Measurements from ENCODE around the gene COL27A1. TPM values are rescaled to one million over a fixed set of nuclear protein-coding genes. Genes with fewer than 3 reads are reported as not detected.

COL27A1 gene
- total RNA-seq, 1 donor from 2014 or later: 13.6 TPM

DNA sequence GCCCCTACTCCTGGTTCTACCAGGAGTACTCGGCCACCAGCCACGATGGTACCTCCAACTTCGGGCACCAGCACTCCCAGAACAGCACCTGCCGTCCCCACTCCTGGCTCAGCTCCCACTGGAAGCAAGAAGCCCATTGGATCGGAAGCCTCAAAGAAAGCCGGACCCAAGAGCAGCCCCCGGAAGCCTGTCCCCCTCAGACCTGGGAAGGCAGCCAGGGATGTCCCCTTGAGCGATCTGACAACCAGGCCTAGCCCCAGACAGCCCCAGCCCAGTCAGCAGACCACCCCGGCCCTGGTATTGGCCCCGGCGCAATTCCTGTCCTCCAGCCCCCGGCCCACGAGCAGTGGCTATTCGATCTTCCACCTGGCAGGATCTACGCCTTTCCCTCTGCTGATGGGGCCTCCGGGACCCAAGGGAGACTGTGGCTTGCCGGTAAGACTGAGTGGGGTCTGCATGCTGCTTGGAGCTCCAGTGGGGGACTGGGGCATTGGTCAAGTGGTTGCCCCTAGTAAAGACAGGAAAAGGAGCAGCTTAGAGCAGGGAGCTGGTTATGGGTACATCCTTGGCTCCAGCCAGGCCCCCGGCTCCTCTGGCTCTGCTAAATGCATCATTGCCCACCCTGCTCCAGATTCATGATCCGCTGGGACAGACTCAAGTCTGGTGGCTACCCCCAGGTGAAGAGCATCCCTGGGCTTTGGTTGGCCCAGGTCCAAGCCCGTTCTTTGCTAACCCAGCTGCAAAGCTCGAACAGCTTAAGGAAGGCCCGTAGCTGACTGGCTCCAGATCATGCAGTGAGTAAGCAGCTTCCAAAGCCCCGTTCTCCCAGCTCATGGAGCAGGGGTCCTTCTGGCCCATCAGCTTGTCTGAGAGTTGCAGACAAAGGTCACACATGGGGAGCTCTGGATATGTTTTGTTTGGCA lies 14.0 kb downstream of the COL27A1 start:
- ATAC-seq: no peak

DNA sequence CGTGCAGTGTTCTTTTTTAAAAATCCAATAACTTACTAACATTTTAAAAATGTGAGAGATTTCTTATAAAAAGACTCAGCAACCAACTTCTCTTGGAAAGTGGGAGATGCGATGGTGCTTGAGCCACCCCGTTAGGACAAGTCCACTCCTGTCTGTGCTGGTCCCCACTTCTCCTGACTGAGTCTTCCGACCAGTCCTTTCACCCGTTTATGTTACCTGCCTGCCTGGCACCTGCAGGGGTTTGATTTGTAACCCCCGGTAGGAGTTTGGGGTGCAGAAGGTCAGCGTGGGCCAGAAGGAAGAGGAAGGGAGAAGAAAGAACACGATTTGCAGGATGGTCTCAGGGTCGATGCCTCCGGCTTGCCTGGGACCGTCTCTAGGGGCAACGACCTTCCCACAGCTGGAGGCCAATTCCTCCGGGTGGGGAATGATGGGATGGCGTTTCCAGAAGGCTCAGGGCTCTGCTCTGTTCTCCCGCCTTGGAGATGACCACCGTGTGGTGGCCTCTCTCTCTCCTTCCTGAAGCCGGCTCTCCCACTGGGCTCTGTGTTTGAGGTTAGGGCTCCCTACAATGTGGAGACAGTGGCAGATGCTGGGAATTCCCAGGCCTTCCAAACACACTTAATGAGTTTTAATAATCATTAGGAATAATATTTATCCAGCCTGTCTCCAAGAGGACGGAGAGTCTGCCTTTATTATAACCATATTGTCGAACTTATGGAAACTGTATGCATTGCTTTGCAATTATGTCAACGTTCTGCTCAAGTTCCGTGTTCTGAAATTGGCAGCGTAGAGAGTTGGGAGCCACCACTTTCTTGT lies 14.8 kb downstream of the COL27A1 start:
- no peak for ATAC-seq

DNA sequence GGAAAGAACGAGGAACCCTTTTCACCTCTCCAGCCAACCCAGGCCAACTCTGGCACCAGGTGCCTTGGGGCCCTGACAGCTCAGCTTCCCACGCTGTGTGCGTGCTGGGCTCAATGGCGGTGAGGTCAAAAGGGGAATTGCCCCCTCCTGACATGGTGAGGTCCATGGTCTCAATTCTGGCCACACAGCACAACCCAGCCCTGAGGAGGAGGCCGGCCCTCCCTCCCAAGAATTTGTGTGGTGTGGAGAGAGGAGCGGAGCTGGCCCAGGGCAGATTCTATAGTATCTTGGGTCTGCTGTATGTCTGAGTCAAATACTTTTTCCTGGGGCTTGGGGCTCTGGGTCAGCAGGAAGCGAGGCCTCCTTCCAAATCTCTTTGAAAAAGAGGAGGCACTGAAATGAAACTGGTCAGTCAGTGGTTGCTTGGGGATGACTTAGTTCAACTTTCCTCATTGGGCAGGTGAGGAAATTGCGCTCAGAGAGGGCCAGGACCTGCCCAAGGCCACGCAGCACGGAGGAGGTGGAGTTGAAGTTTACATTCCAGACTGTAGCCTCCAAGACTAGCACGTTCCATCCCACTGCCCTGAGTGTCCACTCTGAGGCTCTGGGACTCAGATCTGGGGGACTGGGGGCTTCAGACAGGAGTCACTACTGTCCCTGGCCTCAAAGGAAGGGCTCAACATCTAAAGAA lies 15.6 kb downstream of the COL27A1 start:
- no peak for ATAC-seq

DNA sequence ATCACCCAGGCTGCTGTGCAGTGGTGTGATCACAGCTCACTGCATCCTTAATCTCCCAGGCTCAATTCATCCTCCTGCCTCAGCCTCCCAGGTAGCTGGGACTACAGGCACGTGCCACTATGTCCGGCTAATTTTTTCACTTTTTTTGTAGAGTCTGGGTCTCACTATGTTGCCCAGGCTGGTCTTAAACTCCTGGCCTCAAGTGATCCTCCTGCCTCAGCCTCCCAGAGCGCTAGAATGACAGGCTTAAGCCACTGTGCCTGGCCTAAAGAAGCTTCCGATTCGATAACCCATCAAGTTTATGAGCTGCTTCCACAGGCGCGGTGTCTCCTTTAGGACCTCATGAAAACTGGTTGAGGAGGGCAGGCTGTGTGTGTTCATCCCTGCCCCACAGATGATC lies 16.2 kb downstream of the COL27A1 start:
- no peak for ATAC-seq

DNA sequence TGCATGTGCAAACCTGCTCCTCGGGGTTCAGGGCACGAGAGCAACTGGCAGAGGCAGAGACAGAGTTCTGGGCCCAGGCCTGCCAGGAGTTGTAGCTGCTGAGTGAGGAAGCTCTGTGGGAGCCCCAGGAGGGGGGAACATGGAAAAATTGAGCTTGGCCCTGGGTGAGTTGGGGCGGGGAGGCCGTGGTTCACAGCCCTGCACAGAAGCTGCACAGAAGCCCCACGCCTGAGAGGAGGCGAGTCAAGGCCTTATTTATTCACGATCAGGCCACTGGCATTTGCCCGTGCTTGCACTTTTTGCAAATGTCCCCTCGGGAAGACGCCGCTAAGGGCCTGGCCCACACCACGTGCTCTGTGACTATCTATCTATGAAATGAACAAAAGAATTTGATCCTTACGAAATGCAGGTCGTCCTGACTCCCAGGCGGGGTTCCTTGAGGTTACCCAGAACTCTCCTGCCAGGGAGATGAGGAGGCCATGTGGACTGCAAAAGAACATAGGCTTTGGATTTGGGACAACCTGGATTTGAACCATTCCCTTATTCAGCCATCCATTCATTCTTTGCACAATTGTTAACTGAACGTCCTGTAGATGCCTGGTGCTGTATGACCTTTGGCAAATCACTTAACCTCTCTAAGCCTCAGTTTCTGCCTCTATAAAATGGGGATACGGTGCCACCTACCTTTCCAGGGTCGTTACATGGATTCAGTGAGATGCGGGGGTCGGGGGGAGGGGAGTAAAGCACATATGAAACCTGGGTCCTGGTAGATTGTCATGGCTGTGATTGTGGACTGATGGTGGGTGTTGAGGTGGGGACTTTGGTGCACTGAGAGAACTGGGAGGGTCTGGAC lies 17.9 kb downstream of the COL27A1 start:
- peak; percentile 81 for ATAC-seq

DNA sequence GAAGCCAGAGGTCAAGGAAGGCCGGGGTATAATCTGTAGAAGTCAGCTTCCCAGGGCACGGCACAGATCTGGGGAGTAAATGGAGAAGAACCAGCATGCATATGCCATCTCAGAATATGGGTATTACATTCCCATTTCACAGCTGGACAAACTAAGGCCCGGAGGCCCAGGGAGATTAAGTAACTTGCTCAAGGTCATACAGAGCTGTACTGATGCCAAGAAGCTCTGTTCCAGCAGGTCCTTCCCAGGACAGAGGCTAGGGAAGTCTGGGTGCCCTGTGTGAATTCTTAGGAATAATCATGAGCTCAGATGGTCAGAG lies 19.2 kb downstream of the COL27A1 start:
- ATAC-seq: no peak

DNA sequence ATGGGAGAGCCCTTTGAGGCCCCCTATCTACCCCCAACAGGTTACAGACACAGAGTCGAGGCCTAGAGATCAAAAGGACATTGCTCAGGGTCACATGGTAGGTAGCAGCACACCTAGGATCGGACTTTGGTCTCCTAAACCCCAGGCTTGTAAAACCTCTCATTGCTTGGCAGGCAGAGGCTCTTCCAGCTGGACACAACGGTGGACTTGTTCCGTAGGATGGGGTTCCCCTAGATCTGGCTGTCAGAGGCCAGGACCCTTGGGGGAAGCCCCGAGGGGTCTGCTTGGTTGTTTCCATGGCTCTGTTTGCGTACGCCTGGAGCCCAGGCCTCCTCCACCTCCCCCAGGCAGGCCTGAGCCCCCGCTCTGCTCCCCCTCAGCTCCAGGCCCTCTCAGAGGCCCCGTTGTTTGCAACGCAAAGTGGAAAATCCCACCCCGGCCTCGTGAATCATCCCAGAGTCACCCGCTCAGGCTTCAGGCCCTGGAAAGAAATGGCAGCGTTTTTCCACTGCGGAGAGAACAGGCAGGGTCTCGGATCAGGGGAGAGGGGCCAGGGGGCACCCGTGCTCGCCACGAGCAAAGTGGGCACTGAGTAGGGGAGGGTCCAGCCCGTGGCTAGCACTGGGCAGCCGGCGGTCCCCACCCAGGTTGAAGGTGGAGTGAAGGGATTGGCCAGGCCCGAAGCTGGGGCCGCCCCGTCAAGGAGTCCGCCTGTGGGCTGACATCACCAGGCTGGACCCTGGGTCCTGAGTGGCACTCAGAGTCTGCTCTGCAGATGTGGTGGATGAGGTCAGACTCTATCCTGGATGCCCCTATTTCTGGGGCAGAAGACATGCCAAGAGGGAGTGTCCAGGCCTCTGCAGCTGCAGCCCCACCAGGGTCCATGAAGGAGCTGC lies 19.8 kb downstream of the COL27A1 start:
- ATAC-seq: no peak

DNA sequence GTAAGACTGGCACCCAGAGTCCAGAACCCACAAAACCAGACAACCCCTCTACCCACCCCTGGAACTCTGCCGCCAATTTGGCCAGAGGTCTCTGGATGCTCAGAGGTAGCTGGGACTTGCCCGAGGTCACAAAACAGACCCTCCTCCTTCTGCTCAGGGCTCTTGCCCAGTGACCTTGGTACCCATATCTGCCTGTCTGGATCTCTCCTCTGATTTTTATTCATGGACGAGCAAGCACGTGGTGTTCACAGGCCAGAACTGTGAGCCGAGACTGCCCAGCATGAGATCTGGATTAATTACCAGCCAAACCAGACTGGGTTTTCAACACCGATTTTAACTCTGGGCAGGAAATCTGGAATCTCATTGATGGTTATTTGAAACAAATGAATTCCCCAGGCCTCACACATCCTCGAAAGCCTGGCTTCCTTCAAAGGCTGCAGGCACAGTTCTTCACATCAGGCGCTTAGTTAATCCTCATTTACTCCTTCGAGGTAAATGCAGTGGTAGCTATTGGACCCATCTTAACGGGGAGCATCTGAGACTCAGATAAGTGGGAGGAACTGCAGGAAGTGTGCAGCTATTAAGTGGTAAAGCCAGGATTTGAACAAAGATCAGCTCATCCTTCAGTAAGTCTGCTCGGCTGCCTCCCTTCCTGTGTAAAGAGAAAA lies 21.4 kb downstream of the COL27A1 start:
- ATAC-seq: no peak

DNA sequence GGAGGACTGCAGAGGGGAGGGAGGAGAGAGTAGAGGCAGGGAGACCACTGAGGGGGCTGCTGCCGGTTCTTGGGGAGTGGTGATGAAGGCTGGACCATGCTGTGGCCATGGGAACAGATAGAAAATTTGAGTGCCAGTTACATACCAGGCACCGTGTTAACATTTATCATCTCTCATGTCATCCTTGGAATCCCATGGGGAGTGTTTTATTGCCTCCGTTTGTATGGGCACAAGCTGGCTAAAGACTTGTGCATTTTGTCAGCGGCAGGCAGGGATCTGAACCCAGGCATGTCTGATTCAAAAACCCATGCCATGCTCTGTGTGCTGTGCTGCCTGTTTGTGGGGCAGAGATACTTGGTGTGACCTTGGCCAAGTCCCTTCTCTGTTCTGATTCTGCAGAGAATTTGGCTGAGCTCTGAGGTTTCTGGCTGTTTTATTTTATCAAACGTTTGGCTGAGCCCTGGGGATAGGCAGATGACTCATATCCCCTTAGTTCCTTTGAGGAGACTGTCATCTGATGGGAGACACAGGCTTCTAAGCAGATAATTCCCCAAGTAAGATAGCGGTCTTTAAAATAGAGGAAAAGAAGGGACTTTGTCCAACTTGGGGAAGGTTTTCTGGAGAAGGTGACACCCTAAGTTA lies 22.2 kb downstream of the COL27A1 start:
- ATAC-seq: no peak

DNA sequence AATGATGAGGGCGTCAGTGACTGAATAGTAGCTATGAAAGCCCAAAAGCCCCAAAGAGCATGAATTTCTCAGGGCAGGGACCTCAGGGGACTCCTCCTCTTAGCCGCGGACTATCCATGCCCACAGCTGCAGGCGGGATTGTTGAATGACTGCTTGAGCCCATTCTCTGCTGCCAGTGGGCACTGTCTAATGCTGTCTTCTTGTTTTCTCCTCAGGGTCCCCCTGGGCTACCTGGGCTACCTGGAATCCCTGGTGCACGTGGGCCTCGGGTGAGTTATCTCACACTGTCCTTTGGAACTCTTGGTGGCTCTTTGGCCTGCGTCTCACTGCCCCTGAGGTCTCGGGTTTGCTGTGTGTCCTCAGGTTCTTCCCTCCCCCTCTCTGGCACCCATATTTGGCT lies 22.7 kb downstream of the COL27A1 start:
- no peak for ATAC-seq

DNA sequence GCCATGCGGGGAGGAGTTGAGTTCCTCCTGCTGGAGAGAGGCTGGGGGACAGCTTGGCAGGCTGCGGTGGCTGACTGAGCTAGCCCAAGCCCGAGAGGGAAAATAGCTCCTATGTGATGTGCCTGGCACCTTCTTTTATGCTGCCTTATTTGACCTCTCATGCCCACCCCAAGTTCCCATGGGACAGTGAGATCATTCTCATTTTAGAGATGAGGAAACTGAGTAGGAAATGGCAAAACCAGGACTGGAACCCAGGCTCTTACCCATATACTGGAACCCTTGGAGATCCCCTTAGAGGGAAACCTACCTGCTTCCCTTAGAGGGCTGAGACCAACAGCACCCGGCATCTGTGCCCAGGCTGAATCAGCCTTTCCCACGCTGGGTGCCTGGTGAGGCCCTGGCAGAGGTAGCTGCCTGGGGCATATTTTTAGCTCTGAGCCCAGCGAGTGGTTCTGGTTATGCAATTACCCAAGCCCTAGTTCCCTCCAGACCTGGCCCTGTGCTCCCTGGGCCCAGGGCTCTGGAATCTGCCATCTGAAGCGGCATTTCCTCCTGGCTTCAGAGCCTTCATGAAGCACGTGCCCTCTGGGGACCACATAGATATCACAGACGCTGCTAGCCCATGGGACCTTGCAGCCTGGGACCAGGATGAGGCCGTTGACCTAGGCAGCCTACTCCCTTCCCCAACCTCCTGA lies 23.6 kb downstream of the COL27A1 start:
- ATAC-seq: no peak

DNA sequence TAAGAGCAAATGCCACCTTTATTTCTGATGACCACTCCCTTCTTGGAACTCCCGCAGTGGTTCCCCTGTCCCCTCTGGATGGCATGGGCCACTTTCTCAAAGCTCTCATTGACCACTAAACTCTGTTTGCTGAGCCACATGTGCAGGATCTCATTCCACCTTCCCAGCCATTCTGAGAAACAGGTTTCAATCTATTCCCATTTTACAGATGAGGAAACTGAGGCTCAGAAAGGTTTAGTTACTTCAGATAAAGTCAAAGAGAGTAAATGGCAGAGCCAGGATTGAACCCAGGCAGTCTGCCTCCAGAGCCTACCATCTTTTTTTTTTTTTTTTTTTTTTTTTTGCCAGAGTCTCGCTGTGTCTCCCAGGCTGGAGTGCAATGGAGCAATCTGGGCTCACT lies 24.2 kb downstream of the COL27A1 start:
- no peak for ATAC-seq

DNA sequence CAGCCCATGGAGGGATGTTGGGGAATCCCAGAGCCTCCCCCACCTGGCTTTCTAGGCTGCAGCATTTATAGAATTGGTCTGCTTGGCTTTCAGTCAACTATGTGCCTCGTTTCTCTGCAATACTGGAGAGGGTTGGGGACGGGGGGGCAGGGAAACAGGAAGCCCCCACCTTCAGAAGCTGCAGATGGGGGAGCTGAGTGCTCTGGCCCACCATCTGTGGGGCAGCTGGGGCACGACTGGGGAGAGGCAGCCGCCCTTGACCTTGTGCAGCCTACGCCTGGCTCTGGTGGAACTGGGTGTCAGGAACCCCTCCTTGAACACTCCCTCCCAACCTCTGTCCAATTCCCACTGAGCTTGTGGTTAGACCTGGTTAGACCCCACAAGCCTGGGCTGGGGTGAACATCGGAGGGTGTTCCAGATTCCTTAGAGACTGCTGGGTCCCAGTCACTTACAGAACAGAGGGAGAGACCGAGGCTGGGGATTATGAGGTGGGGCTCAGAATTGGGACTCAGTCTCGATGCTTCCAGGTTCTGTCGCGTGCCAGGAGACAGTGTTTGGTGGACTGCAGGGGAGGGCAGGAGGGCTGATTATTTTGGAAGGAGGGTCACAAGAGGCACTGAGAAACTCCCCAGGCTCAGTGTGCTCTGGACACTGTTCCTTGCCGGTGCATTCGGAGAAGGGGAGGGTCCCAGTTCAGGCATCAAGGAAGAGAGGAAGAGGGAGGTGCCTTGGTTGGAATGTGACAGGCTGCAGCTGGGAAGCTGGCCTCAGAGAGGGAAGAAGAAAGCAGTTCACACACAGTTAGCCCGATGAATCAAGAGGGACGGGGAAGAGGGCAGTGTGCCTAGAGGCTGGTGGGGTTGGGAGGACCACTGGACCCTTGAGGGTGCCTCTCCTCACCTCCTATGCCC lies 25.6 kb downstream of the COL27A1 start:
- ATAC-seq: no peak

DNA sequence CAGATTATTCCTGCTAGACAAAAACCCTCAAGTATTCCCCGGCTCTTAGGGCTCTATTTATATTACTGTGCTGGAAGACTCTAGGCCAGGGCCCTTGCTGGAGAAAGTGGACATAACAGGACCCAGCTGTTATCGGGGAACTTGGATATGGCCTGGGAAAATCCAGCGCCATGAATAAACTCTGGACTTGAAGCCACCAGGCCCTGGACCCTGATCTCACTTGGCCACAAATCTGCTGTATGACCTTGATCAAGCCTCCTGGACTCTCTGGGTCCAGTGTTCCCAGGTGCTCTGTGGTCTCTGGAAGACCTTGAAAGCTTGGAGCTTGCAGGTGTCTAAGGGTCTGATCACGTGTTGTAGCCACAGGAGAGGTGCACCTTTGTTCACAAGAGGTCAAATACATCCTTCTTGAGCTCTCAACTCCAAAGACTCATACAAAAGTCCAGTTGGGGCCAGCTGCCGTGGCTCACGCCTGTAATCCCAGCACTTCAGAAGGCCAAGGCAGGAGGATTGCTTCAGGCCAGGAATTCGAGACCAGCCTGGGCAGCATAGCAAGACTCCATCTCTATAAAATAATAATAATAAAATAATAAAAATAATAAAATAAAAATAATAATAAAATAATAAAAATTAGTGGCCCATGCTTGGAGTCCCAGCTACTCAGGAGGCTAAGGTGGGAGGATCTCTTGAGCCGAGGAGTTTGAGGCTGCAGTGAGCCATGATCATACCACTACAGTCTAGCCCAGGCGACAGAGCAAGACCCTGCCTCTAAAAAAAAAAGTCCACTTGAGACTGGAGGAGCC lies 26.5 kb downstream of the COL27A1 start:
- no peak for ATAC-seq

DNA sequence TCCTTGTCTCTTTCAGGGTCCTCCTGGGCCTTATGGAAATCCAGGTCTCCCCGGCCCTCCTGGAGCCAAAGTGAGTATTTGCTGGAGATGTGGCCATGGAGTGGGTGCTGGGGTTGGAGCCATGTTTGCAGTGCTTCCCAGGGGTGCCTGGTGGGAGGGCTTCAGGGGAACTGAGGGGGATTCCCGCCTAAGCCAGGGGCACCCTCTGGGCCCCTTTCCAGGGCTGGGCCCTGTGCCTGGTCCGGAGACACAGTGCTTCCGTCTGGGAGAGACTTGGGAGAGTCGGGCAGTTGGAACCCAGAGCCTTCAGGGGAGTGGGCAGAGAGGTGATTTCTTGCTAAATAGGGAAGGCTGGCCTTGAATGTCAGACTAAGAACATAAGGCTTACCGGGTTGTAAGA lies 27.7 kb downstream of the COL27A1 start:
- no peak for ATAC-seq

DNA sequence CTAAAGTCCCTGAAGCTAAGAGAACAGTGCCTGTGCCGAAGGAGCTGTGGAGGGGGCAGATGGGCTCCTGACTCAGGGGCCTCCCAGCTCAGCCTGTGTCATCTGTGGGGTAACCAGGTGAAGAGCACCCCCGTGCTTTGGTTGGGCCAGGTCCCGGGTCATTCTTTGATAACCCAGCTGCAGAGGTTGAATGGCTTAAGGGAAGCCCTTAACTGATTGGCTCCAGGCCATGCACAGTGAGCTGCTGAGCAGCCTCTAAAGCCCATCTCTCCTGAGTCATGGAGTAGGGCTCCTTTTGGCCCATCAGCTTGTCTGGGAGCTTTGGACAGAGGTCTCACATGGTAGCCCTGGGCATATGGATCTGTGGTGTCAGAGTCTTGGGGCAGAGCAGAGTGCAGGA lies 28.7 kb downstream of the COL27A1 start:
- no peak for ATAC-seq

DNA sequence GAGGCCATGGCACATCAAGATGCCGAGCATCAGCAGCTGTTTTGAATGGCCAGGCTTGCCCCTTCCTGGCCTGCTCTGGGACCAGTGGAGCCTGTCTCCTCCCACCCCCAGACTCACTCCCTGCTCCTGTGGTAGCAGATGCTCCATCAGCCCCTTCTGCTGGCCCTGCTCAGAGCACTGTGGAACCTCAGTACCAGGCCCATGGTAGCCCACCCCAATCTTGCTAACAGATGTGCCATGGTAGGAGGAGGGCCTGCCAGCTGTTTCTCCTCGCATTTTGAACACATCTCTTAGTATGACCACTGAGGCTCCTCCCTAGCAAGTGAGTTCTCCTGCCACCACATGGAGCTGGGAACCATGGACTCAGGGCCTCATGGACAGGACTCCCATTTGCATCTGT lies 29.5 kb downstream of the COL27A1 start:
- ATAC-seq: no peak

Data from esophagus mucosa (tissue), 1 donor.